CD4-positive, CD25-positive, alpha-beta regulatory T cell (primary cell): ENCODE measurements around the gene MTM1. TPM values are rescaled to one million over a fixed set of nuclear protein-coding genes. Genes with fewer than 3 reads are reported as not detected.
A peak's percentile ranks its signal among the peaks of the same experiment; 100 is the strongest.

ENCODE experiments used
- ATAC-seq, 2 donors: fragments of 150-1000 bp; cut with Tn5 transposase; one replicate each; pipeline ENCODE4 v1.10.0; 2021; ENCODE audit warnings: low read depth in 2 of 2, moderate number of reproducible peaks in 2 of 2, moderate library complexity in 1 of 2
- DNase-seq, 3 donors: peaks; one replicate each; pipeline versions ENCODE4 v3.0.0 to v3.0.0-alpha.2; 2012 to 2022; ENCODE audit warnings: mixed read lengths in 1 of 3
- H3K27ac ChIP-seq: one replicate; pipeline ENCODE4 v1.7.0; 2013; ENCODE audit warnings: mild to moderate bottlenecking, low read length; ENCODE audit not compliant: insufficient read depth, poor library complexity, severe bottlenecking
- H3K27me3 ChIP-seq: one replicate; pipeline ENCODE4 v1.7.0; 2013; ENCODE audit warnings: low read length; ENCODE audit not compliant: control insufficient read depth, insufficient read depth
- H3K36me3 ChIP-seq: one replicate; pipeline ENCODE4 v1.7.0; 2013; ENCODE audit warnings: mild to moderate bottlenecking, low read length, moderate library complexity; ENCODE audit not compliant: control insufficient read depth, insufficient read depth
- H3K4me1 ChIP-seq: 2 replicates; pipeline ENCODE4 v1.7.0; 2013; ENCODE audit warnings: mild to moderate bottlenecking, low read length; ENCODE audit not compliant: insufficient read depth, control insufficient read depth, poor library complexity, severe bottlenecking
- H3K4me3 ChIP-seq: one replicate; pipeline ENCODE4 v1.7.0; 2013; ENCODE audit warnings: low read depth, mild to moderate bottlenecking, low read length, moderate library complexity
- H3K9me3 ChIP-seq, 2 experiments: 1 replicate in 1 of 2; 2 replicates in 1 of 2; pipeline ENCODE4 v1.7.0; 2013; ENCODE audit warnings: low read length in 2 of 2, mild to moderate bottlenecking in 1 of 2, moderate library complexity in 1 of 2; ENCODE audit not compliant: control insufficient read depth in 2 of 2
- H3K27ac Mint-ChIP-seq, 3 donors: one replicate each; pipeline ENCODE4 v1.8.0; 2020 to 2022; ENCODE audit warnings: mild to moderate bottlenecking in 3 of 3, mixed read lengths in 3 of 3, moderate library complexity in 2 of 3
- H3K27me3 Mint-ChIP-seq: one replicate; pipeline ENCODE4 v1.8.0; 2022; ENCODE audit warnings: mild to moderate bottlenecking, mixed read lengths
- H3K36me3 Mint-ChIP-seq: one replicate; pipeline ENCODE4 v1.8.0; 2020; ENCODE audit warnings: mixed read lengths
- H3K4me1 Mint-ChIP-seq, 4 donors: one replicate each; pipeline ENCODE4 v1.8.0; 2020 to 2022; ENCODE audit warnings: mixed read lengths in 4 of 4, mild to moderate bottlenecking in 1 of 4
- H3K4me3 Mint-ChIP-seq, 4 donors: one replicate each; pipeline ENCODE4 v1.8.0; 2020 to 2022; ENCODE audit warnings: mild to moderate bottlenecking in 4 of 4, mixed read lengths in 4 of 4, moderate library complexity in 3 of 4
- H3K9me3 Mint-ChIP-seq, 7 donors: one replicate each; pipeline ENCODE4 v1.8.0; 2020 to 2022; ENCODE audit warnings: mixed read lengths in 7 of 7, mild to moderate bottlenecking in 3 of 7, moderate library complexity in 2 of 7
- polyA plus RNA-seq, 4 donors: library from polyadenylated mRNA; unstranded; fragments of 300-500 nt; fragmentation: Illumina TruSeq; gene quantifications; one replicate each; pipeline ENCODE4 v1.2.3, GENCODE V29; 2021
- total RNA-seq: library from RNA; stranded (reverse); gene quantifications from one replicate; pipeline ENCODE4 v1.2.3, GENCODE V29; 2022

The MTM1 gene
- total and polyA plus RNA-seq, 5 donors from 2014 or later, result 19.3 to 31.9 (median 22.0) TPM

DNA sequence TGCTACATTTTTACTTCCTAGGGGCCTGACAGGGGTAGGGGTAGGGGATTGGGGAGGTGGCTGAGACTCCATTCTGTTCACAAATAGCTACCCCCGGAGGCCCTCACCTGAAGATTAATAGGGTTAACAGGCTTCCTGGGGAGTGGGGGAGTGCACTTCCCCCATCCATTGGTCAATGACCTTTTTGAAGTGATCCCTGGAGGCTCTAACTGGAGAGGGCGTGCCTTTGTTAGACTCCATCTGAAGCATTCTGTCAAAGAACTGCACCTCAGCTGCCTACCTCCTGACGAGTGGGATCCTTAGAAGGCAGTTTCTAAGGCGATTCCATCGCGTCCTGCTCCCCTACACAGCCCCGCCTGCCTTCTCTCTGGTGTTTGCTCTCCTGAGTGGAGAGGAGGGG, 10.0 kb upstream of the MTM1 start:
- Mint-ChIP-seq H3K27me3 (peaks cover 4% of the 10 kb centered on the region), H3K9me3 (no peaks in the 10 kb centered on the region), H3K4me1 (no peaks in the 10 kb centered on the region), H3K27ac (no peak overlapping the region), H3K36me3 (no peaks in the 10 kb centered on the region), H3K4me3 (no peak overlapping the region)
- ATAC-seq (no peak), DNase-seq (no peak)
- Histone ChIP-seq H3K9me3 (no peaks in the 10 kb centered on the region), H3K27ac (no peak overlapping the region), H3K4me3 (no peak overlapping the region), H3K4me1 (no peaks in the 10 kb centered on the region), H3K27me3 (peaks cover 2% of the 10 kb centered on the region), H3K36me3 (no peaks in the 10 kb centered on the region)

DNA sequence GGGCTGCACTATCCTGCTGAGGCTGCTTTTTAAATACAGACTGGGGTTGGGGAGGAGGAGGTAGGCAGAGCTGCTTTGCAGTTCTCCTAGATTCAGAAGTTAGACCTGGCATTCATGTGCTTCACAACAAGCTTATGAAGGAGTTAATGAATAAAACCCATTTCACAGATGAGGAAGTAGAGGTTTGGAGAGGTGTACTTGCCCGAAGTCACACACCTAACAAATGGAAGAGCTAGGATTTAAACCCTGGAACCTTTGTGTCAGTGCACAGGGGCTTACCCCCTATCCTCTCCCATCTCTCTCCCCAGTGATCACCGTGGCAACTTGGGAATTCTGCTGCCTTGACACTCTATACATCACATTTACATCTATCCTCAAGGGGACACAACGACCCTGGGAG, 3.6 kb upstream of the MTM1 start:
- Histone ChIP-seq H3K27me3 (no peaks in the 10 kb centered on the region), H3K4me1 (peaks cover 6% of the 10 kb centered on the region), H3K4me3 (no peak overlapping the region), H3K27ac (no peak overlapping the region), H3K9me3 (no peaks in the 10 kb centered on the region), H3K36me3 (no peaks in the 10 kb centered on the region)
- peaks cover 4% of the 10 kb centered on the region for H3K27me3 Mint-ChIP-seq
- H3K4me1 Mint-ChIP-seq, result peaks cover 0 to 10% (median 4%) of the 10 kb centered on the region in 4 donors
- ATAC-seq (no peak), DNase-seq (no peak)
- no peaks in the 10 kb centered on the region for H3K36me3 Mint-ChIP-seq
- H3K4me3 Mint-ChIP-seq, result peak overlapping the region in 1 of 4 donors; percentile 69
- H3K9me3 Mint-ChIP-seq, result no peaks in the 10 kb centered on the region
- H3K27ac Mint-ChIP-seq, result no peak overlapping the region

DNA sequence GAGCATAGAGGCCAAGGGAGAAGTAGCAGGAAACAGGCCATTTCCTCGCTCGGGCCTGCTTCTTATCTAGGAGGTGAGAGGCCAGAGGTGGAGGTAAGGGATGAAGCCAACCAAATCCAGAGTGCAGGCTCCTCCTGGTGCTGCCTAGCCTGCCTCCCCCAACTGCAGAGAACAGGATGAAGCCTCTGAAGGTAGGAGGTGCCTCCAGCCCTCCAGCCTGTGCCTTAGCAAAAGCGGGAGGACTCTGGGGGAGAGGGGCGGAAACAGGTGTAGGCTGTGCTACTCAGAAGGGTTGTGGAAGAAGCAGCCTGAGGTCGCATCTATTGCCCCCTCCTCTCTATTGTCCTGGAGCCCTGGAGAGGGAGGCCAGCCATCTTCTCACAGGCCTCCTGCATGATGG, 2.9 kb upstream of the MTM1 start:
- H3K9me3 Mint-ChIP-seq, result no peaks in the 10 kb centered on the region
- peaks cover 4% of the 10 kb centered on the region for H3K27me3 Mint-ChIP-seq
- Histone ChIP-seq H3K27ac (no peak overlapping the region), H3K4me3 (no peak overlapping the region), H3K27me3 (no peaks in the 10 kb centered on the region), H3K36me3 (no peaks in the 10 kb centered on the region), H3K4me1 (peaks cover 13% of the 10 kb centered on the region), H3K9me3 (no peaks in the 10 kb centered on the region)
- H3K27ac Mint-ChIP-seq, result peak overlapping the region in 1 of 3 donors; percentile 43
- DNase-seq (no peak), ATAC-seq (no peak)
- no peaks in the 10 kb centered on the region for H3K36me3 Mint-ChIP-seq
- H3K4me1 Mint-ChIP-seq, result peaks cover 3 to 17% (median 10%) of the 10 kb centered on the region in 4 donors
- peak overlapping the region in 1 of 4 donors; percentile 9 for H3K4me3 Mint-ChIP-seq

DNA sequence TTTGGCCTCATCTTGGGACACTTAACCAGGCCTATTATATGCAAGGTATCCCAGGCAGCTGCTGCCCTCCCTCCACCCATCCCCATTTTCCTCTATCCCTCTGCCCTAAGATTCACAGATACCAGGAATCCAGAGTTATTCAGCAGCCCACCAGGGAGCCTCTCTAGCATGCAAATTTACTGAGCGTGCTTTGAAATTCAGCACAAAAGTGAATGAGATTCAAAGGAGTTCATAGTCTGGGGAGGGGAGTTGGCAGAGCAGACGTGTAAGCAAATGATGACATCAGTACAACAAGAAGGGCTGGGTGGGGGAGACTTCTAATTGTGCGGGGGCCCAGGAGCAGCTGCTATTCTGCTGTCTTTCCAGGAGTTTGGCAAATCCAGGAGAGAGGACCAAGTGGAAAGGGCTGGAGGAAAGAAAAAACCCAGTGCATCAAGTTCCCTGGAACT, 1.7 kb upstream of the MTM1 start:
- no peak for DNase-seq
- Mint-ChIP-seq H3K4me1 (peaks cover 7 to 29% (median 18%) of the 10 kb centered on the region in 4 donors), H3K27ac (no peak overlapping the region), H3K4me3 (peak overlapping the region in 1 of 4 donors; percentile 83), H3K36me3 (no peaks in the 10 kb centered on the region), H3K9me3 (no peaks in the 10 kb centered on the region), H3K27me3 (no peaks in the 10 kb centered on the region)
- H3K36me3 ChIP-seq, result no peaks in the 10 kb centered on the region
- ATAC-seq, result no peak
- H3K9me3 ChIP-seq, result no peaks in the 10 kb centered on the region
- H3K4me3 ChIP-seq, result no peak overlapping the region
- H3K4me1 ChIP-seq, result peaks cover 21% of the 10 kb centered on the region
- H3K27ac ChIP-seq, result no peak overlapping the region
- H3K27me3 ChIP-seq, result no peaks in the 10 kb centered on the region

DNA sequence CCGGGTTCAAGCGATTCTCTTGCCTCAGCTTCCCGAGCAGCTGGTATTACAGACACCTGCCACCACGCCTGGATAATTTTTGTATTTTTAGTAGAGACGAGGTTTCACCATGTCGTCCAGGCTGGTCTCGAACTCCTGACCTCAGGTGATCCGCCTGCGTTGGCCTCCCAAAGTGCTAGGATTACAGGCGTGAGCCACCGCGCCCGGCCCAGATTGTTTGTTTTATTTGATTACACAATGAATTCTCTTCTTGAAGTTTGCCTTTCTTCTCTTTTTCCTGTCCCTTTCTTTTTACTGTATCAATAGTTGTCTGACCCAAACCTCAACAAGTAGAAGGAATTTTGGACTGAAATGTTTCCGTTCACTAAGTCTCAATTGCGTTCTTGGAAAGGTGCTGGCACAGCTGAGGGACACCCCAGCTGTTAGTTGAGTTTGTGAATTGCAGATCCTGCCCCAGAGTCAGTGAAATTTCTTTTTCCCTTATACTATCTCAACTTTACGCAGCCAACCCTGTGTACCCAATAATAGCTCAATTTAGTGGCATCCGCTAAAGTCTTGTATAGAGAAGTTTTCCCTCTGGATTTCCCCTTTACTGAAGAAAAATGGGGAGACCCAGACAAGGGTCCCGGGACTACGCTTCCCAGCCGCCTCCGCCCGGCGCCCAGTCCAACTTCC, 639 bp upstream of the MTM1 start:
- Mint-ChIP-seq H3K36me3 (no peaks in the 10 kb centered on the region), H3K27ac (peak overlapping the region in 2 of 3 donors; percentile 48 to 62), H3K4me1 (peaks cover 13 to 39% (median 27%) of the 10 kb centered on the region in 4 donors), H3K27me3 (no peaks in the 10 kb centered on the region), H3K4me3 (peak overlapping the region; percentile 82 to 85 (median 84)), H3K9me3 (no peaks in the 10 kb centered on the region)
- Histone ChIP-seq H3K4me3 (no peak overlapping the region), H3K36me3 (no peaks in the 10 kb centered on the region), H3K27ac (peak overlapping the region; percentile 33), H3K4me1 (peaks cover 31% of the 10 kb centered on the region), H3K27me3 (no peaks in the 10 kb centered on the region), H3K9me3 (no peaks in the 10 kb centered on the region)
- no peak for ATAC-seq
- no peak for DNase-seq

DNA sequence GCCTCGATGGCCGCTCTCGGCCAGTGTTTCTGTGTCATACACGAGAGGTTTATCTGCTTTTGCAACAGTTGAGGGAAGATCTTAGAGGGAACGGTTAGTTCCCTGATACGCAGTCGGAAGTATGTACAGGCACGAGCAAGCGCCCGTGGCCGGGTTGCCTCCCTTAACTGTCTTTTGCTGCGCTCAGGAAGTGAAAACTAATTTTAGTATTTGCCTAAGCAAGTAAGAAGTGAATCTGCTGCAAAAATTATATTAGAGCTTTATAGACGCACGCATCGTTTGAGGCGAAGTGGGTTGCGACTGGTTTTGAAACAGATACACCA, 695 bp downstream of the MTM1 start:
- Mint-ChIP-seq H3K36me3 (no peaks in the 10 kb centered on the region), H3K27ac (peak overlapping the region; percentile 71 to 91 (median 90)), H3K4me3 (peak overlapping the region; percentile 82 to 95 (median 92)), H3K27me3 (no peaks in the 10 kb centered on the region), H3K4me1 (peaks cover 21 to 52% (median 39%) of the 10 kb centered on the region in 4 donors), H3K9me3 (no peaks in the 10 kb centered on the region)
- peak in 2 of 3 donors; percentile 63 to 77 for DNase-seq
- Histone ChIP-seq H3K4me3 (peak overlapping the region; percentile 86), H3K9me3 (no peaks in the 10 kb centered on the region), H3K4me1 (peaks cover 44% of the 10 kb centered on the region), H3K27me3 (no peaks in the 10 kb centered on the region), H3K27ac (peak overlapping the region; percentile 79), H3K36me3 (no peaks in the 10 kb centered on the region)
- ATAC-seq, result peak; percentile 33

DNA sequence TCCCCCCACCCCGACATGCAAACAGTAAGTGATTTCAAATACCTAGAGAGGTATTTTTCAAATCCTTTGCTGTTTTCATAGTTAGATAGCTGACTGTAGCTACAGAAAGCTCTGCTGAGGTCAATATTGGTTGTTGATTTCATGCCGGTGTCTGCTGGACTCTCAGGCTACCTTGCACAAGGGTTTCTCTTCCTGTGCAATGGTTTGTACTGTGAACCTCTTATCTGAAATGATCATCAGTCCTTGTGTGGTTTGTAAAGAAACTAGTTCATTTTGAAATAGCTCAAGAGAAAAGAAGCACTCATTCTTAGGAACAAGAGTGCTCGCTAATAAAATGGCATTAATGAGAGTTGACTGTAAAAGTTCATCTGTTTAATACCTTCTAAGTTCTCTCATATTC, 2.1 kb downstream of the MTM1 start:
- peaks cover 28 to 66% (median 50%) of the 10 kb centered on the region in 4 donors for H3K4me1 Mint-ChIP-seq
- Histone ChIP-seq H3K9me3 (no peaks in the 10 kb centered on the region), H3K4me1 (peaks cover 51% of the 10 kb centered on the region), H3K27ac (peak overlapping the region; percentile 79), H3K36me3 (no peaks in the 10 kb centered on the region), H3K27me3 (no peaks in the 10 kb centered on the region), H3K4me3 (peak overlapping the region; percentile 86)
- peak in 2 of 3 donors; percentile 22 to 56 for DNase-seq
- H3K27ac Mint-ChIP-seq, result peak overlapping the region; percentile 74 to 91 (median 86)
- no peaks in the 10 kb centered on the region for H3K36me3 Mint-ChIP-seq
- no peaks in the 10 kb centered on the region for H3K9me3 Mint-ChIP-seq
- no peaks in the 10 kb centered on the region for H3K27me3 Mint-ChIP-seq
- no peak for ATAC-seq
- H3K4me3 Mint-ChIP-seq, result peak overlapping the region; percentile 82 to 95 (median 92)

DNA sequence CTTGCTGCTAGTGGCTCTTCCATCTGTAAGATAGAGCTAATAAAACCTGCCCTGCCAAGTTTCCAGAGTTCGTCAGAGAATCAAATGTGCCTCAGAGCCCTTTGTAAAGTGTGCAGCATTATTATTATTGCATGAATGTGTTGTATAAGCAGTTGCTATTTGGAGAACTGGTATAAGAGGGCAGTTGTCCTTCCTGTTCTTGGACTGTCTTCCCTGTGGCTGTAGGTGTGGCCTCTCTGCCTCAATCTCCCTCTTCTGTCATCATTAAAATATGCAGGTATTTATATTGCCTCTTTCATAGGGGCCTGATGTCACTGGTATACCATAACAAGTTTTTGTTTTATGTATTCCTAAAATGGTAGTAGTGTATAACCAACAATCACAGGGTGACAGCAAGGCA, 3.8 kb downstream of the MTM1 start:
- no peaks in the 10 kb centered on the region for H3K27me3 Mint-ChIP-seq
- peak overlapping the region; percentile 82 to 95 (median 92) for H3K4me3 Mint-ChIP-seq
- H3K27ac ChIP-seq, result peak overlapping the region; percentile 79
- peak overlapping the region; percentile 86 for H3K4me3 ChIP-seq
- DNase-seq (no peak), ATAC-seq (no peak)
- no peaks in the 10 kb centered on the region for H3K36me3 ChIP-seq
- H3K36me3 Mint-ChIP-seq, result no peaks in the 10 kb centered on the region
- no peaks in the 10 kb centered on the region for H3K27me3 ChIP-seq
- peak overlapping the region; percentile 53 to 92 (median 91) for H3K27ac Mint-ChIP-seq
- no peaks in the 10 kb centered on the region for H3K9me3 ChIP-seq
- H3K4me1 ChIP-seq, result peaks cover 61% of the 10 kb centered on the region
- no peaks in the 10 kb centered on the region for H3K9me3 Mint-ChIP-seq
- H3K4me1 Mint-ChIP-seq, result peaks cover 39 to 83% (median 65%) of the 10 kb centered on the region in 4 donors
